Lower lobe of right lung (tissue), 2 donors: ENCODE results near the gene UCN2. TPM values are rescaled to one million over a fixed set of nuclear protein-coding genes. Genes with fewer than 3 reads are reported as not detected.
"Not testable (repeated sequence)": the region's sequence is repeated elsewhere in the genome, so short reads cannot be mapped to it uniquely, and the experiment has no call there.

ENCODE experiments used
- ATAC-seq, 2 donors: fragments of 200-7000 bp; cut with Tn5 transposase; one replicate each; pipeline ENCODE4 v1.9.1; 2020 to 2022; ENCODE audit warnings: mild to moderate bottlenecking in 2 of 2, moderate library complexity in 2 of 2
- DNase-seq: peaks from one replicate; pipeline ENCODE4 v3.0.0-alpha.2; 2020
- H3K27ac ChIP-seq: fragments of 200-600 bp; one replicate; pipeline ENCODE4 v1.8.0; 2022
- H3K27me3 ChIP-seq: fragments of 200-600 bp; one replicate; pipeline ENCODE4 v1.8.0; 2022; ENCODE audit warnings: low read depth
- H3K36me3 ChIP-seq: fragments of 200-600 bp; one replicate; pipeline ENCODE4 v1.8.0; 2022; ENCODE audit warnings: mild to moderate bottlenecking
- H3K4me1 ChIP-seq: fragments of 200-600 bp; one replicate; pipeline ENCODE4 v1.8.0; 2022
- H3K4me3 ChIP-seq: fragments of 200-600 bp; one replicate; pipeline ENCODE4 v1.8.0; 2022; ENCODE audit warnings: mild to moderate bottlenecking
- H3K9me3 ChIP-seq: fragments of 200-600 bp; one replicate; pipeline ENCODE4 v1.8.0; 2022
- CTCF ChIP-seq: fragments of 200-600 bp; IDR thresholded peaks from one replicate; pipeline ENCODE4 v1.8.0; 2022; ENCODE audit warnings: antibody characterized with exemption, mild to moderate bottlenecking
- intact Hi-C: fragments of 100-400 bp; cut with DNase I; formaldehyde crosslinking; loops from one replicate; pipeline ENCODE4 v1.11.0; 2022
- total RNA-seq: library from RNA; stranded (reverse); fragmentation: NEBNext Ultra II Directional; extraction: Animal tissue kit (Norgen Biotek cat#: 25700); gene quantifications from one replicate; pipeline ENCODE4 v1.2.1, GENCODE V29; 2021
- donor health status: DM: no; HTN: yes; CAD: no; lungs with severe emphysema.

UCN2 gene
- total RNA-seq, 1 donor from 2014 or later = 0.32 TPM

DNA sequence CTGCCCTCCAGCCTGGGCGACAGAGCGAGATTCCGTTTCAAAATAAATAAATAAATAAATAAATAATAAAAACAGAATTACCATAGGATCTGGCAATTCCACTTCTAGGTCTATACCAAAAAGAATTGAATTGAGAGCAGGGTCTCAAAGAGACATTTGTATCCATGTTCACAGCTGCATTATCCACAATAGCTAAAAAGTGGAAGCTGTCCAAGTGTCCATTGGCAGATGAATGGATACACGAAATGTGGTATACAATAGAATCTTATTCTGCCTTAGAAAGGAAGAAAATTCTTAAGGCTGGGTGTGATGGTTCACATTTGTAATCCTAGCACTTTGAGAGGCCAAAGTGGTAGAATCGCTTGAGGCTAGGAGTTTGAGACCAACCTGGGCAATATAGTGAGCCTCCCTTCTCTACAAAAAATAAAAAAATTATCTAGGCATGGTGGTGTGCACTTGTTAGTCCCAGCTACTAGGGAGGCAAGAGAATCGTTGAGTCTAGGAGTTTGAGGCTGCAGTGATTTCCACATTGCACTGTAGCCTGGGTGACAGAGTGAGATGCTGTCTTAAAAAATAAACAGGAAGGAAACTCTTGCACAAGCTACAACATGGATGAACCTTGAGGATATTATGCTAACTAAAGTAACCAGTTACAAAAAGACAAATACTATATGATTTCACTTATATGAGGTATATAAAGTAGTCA lies 31.2 kb downstream of the UCN2 start:
- DNase-seq (no peak), ATAC-seq (peak in 1 of 2 donors; percentile 60)
- Histone ChIP-seq H3K27ac (peak overlapping the region; percentile 25), H3K9me3 (no peaks in the 10 kb centered on the region), H3K4me1 (no peaks in the 10 kb centered on the region), H3K27me3 (no peaks in the 10 kb centered on the region), H3K4me3 (no peak overlapping the region), H3K36me3 (peaks cover 27% of the 10 kb centered on the region)
- TF ChIP-seq CTCF = no peak
- intact Hi-C loops = no loop called here

- DNase-seq, intact Hi-C loops, ATAC-seq: not testable (repeated sequence)
Measured at GRCh38 chr3:48530701-48531100, 32.9 kb downstream of the UCN2 start.

GRCh38 chr3:48528754-48529153 lies 34.8 kb downstream of the UCN2 start:
- Histone ChIP-seq H3K27me3 (no peaks in the 10 kb centered on the region), H3K27ac (peak overlapping the region; percentile 64), H3K36me3 (peaks cover 5% of the 10 kb centered on the region), H3K9me3 (no peaks in the 10 kb centered on the region), H3K4me3 (peak overlapping the region; percentile 11), H3K4me1 (no peaks in the 10 kb centered on the region)
- intact Hi-C loops = no loop called here
- DNase-seq = no peak
- ATAC-seq = peak; percentile 63 to 64
- no peak for TF ChIP-seq CTCF

More at GRCh38 chr3:48530701-48531100, 32.9 kb downstream of the UCN2 start:
- not testable (repeated sequence) for H3K27me3 ChIP-seq, H3K4me3 ChIP-seq, H3K4me1 ChIP-seq, H3K27ac ChIP-seq, H3K9me3 ChIP-seq
- H3K36me3 ChIP-seq = peaks cover 16% of the 10 kb centered on the region

GRCh38 chr3:48528048-48528447 lies 35.5 kb downstream of the UCN2 start:
- intact Hi-C loops = no loop called here
- ATAC-seq = peak; percentile 67 to 70
- no peaks in the 10 kb centered on the region for H3K4me1 ChIP-seq

GRCh38 chr3:48524970-48525369 lies 38.6 kb downstream of the UCN2 start:
- H3K27me3 ChIP-seq = no peaks in the 10 kb centered on the region
- peaks cover 5% of the 10 kb centered on the region for H3K36me3 ChIP-seq
- H3K27ac ChIP-seq = no peak overlapping the region
- H3K4me1 ChIP-seq = no peaks in the 10 kb centered on the region
- intact Hi-C loops = no loop called here
- ATAC-seq = no peak
- no peaks in the 10 kb centered on the region for H3K9me3 ChIP-seq
- DNase-seq = no peak
- TF ChIP-seq CTCF = no peak
- H3K4me3 ChIP-seq = no peak overlapping the region

More at GRCh38 chr3:48528048-48528447, 35.5 kb downstream of the UCN2 start:
- H3K27me3 ChIP-seq = no peaks in the 10 kb centered on the region
- no peak for TF ChIP-seq CTCF
- peak overlapping the region; percentile 11 for H3K4me3 ChIP-seq
- H3K9me3 ChIP-seq = no peaks in the 10 kb centered on the region
- H3K27ac ChIP-seq = peak overlapping the region; percentile 64
- H3K36me3 ChIP-seq = peaks cover 5% of the 10 kb centered on the region
- DNase-seq = no peak

DNA sequence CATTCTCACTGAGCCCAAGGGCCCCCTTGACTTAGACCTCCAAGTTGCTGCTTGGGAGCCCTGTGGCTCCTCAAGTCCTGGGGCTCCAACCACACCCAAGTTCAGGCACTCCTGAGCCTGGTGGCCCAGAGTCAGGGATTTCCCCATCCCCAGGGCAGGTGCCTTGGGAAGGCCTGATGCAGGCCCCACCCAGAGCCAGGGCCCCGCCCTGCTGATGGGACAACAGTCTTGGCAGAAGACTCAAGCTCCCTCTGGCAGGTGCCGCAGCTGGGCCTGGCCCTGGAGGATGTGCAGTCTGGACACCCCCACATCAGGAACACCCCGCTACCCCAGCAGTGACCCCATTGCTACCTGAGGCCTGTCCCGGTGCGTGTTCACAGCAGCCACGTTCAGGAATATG lies 41.9 kb downstream of the UCN2 start:
- DNase-seq (no peak), ATAC-seq (no peak)
- Histone ChIP-seq H3K27ac (no peak overlapping the region), H3K36me3 (peaks cover 12% of the 10 kb centered on the region), H3K9me3 (no peaks in the 10 kb centered on the region), H3K4me1 (no peaks in the 10 kb centered on the region), H3K4me3 (no peak overlapping the region), H3K27me3 (no peaks in the 10 kb centered on the region)
- TF ChIP-seq CTCF = no peak
- intact Hi-C loops = no loop called here
